Neural crest cell (in vitro differentiated cells): Measurements from ENCODE around the gene GNG4. TPM values are rescaled to one million over a fixed set of nuclear protein-coding genes. Genes with fewer than 3 reads are reported as not detected.
A peak's percentile ranks its signal among the peaks of the same experiment; 100 is the strongest.

ENCODE experiments used
- DNase-seq: peaks from one replicate; pipeline ENCODE4 v3.0.0; 2021; ENCODE audit warnings: low read depth, mixed read lengths, low spot score
- H3K27ac Mint-ChIP-seq: one replicate; pipeline ENCODE4 v1.8.0; 2021; ENCODE audit warnings: mild to moderate bottlenecking, mixed read lengths; ENCODE audit not compliant: unreplicated experiment
- H3K27me3 Mint-ChIP-seq: 2 replicates; pipeline ENCODE4 v1.8.0; 2021; ENCODE audit warnings: low read depth, mild to moderate bottlenecking, mixed read lengths
- H3K36me3 Mint-ChIP-seq: 2 replicates; pipeline ENCODE4 v1.8.0; 2021; ENCODE audit warnings: low read depth, mild to moderate bottlenecking, mixed read lengths
- H3K4me1 Mint-ChIP-seq: 2 replicates; pipeline ENCODE4 v1.8.0; 2021; ENCODE audit warnings: mixed read lengths
- H3K4me3 Mint-ChIP-seq: one replicate; pipeline ENCODE4 v1.8.0; 2021; ENCODE audit warnings: mild to moderate bottlenecking, mixed read lengths
- H3K9me3 Mint-ChIP-seq: 2 replicates; pipeline ENCODE4 v1.8.0; 2021; ENCODE audit warnings: mixed read lengths
- CTCF ChIP-seq: fragments of 200-600 bp; sonication (generic); conservative IDR thresholded peaks from 2 replicates; pipeline ENCODE4 v1.5.0; 2021; ENCODE audit warnings: antibody characterized with exemption, mild to moderate bottlenecking
- total RNA-seq: library from RNA; stranded (reverse); gene quantifications from 2 replicates; pipeline ENCODE4 v1.2.1, GENCODE V29; 2021

GNG4 gene
- total RNA-seq, 1 donor from 2014 or later = 38.2 TPM

GRCh38 chr1:235659186-235659771, 9.7 kb upstream of the GNG4 start:
- Mint-ChIP-seq H3K36me3 (no peaks in the 10 kb centered on the region), H3K4me3 (no peak overlapping the region), H3K4me1 (no peaks in the 10 kb centered on the region), H3K27me3 (peaks cover 12% of the 10 kb centered on the region), H3K9me3 (no peaks in the 10 kb centered on the region), H3K27ac (no peak overlapping the region)
- no peak for DNase-seq
- no peak for TF ChIP-seq CTCF

- TF ChIP-seq CTCF = no peak
- Mint-ChIP-seq H3K36me3 (no peaks in the 10 kb centered on the region), H3K4me3 (no peak overlapping the region), H3K27ac (no peak overlapping the region), H3K27me3 (peaks cover 23% of the 10 kb centered on the region), H3K9me3 (no peaks in the 10 kb centered on the region), H3K4me1 (no peaks in the 10 kb centered on the region)
- no peak for DNase-seq
These were observed 8.4 kb upstream of the GNG4 start for GRCh38 chr1:235657747-235658526.

GRCh38 chr1:235657269-235657668, 7.7 kb upstream of the GNG4 start:
- H3K9me3 Mint-ChIP-seq = no peaks in the 10 kb centered on the region
- no peaks in the 10 kb centered on the region for H3K36me3 Mint-ChIP-seq
- DNase-seq = no peak
- no peak overlapping the region for H3K27ac Mint-ChIP-seq
- no peaks in the 10 kb centered on the region for H3K4me1 Mint-ChIP-seq
- no peak overlapping the region for H3K4me3 Mint-ChIP-seq
- H3K27me3 Mint-ChIP-seq = peaks cover 29% of the 10 kb centered on the region
- TF ChIP-seq CTCF = no peak

- Mint-ChIP-seq H3K27me3 (peaks cover 63% of the 10 kb centered on the region), H3K36me3 (no peaks in the 10 kb centered on the region), H3K9me3 (no peaks in the 10 kb centered on the region), H3K27ac (no peak overlapping the region), H3K4me1 (peaks cover 15% of the 10 kb centered on the region), H3K4me3 (peak overlapping the region; percentile 67)
- TF ChIP-seq CTCF = no peak
- DNase-seq = no peak
These were observed 2.8 kb upstream of the GNG4 start for GRCh38 chr1:235652364-235652763.

GRCh38 chr1:235651170-235651806, 1.7 kb upstream of the GNG4 start:
- DNase-seq = no peak
- Mint-ChIP-seq H3K9me3 (no peaks in the 10 kb centered on the region), H3K4me3 (peak overlapping the region; percentile 88), H3K27ac (no peak overlapping the region), H3K36me3 (no peaks in the 10 kb centered on the region), H3K4me1 (peaks cover 25% of the 10 kb centered on the region), H3K27me3 (peaks cover 71% of the 10 kb centered on the region)
- no peak for TF ChIP-seq CTCF
